KMS-11 (cell line): ENCODE measurements around the gene ANKHD1.
"Not testable (repeated sequence)": the region's sequence is repeated elsewhere in the genome, so short reads cannot be mapped to it uniquely, and the experiment has no call there.

Experiments
- H2AFZ ChIP-seq: fragments of 200-600 bp; sonication (generic); 2 replicates; pipeline ENCODE4 v1.6.1; 2016; ENCODE audit warnings: antibody characterized with exemption, mixed run types, low read depth
- H3K27ac ChIP-seq: fragments of 200-600 bp; sonication (generic); 2 replicates; pipeline ENCODE4 v1.6.1; 2016; ENCODE audit warnings: mild to moderate bottlenecking, mixed run types
- H3K27me3 ChIP-seq: fragments of 200-600 bp; sonication (generic); 2 replicates; pipeline ENCODE4 v1.6.1; 2017; ENCODE audit warnings: mild to moderate bottlenecking, low read depth, mixed run types, moderate library complexity; ENCODE audit not compliant: insufficient read depth
- H3K36me3 ChIP-seq: fragments of 200-600 bp; sonication (generic); 2 replicates; pipeline ENCODE4 v1.6.1; 2017; ENCODE audit warnings: mild to moderate bottlenecking, mixed run types; ENCODE audit not compliant: insufficient read depth
- H3K4me1 ChIP-seq: fragments of 200-600 bp; sonication (generic); 2 replicates; pipeline ENCODE4 v1.6.1; 2016; ENCODE audit warnings: mild to moderate bottlenecking, low read depth, mixed run types; ENCODE audit not compliant: poor library complexity, severe bottlenecking
- H3K4me2 ChIP-seq: fragments of 200-600 bp; sonication (generic); 2 replicates; pipeline ENCODE4 v1.7.0; 2016; ENCODE audit warnings: mild to moderate bottlenecking, mixed run types
- H3K4me3 ChIP-seq: fragments of 200-600 bp; sonication (generic); IDR thresholded peaks from 2 replicates; pipeline ENCODE4 v1.6.1; 2017; ENCODE audit warnings: low read depth, low read length, mixed read lengths; ENCODE audit not compliant: insufficient read depth
- H3K79me2 ChIP-seq: fragments of 200-600 bp; sonication (generic); 2 replicates; pipeline ENCODE4 v1.6.1; 2016; ENCODE audit warnings: low read depth, mixed run types; ENCODE audit not compliant: insufficient read depth
- H3K9ac ChIP-seq: fragments of 200-600 bp; sonication (generic); 2 replicates; pipeline ENCODE4 v1.6.1; 2016; ENCODE audit warnings: mild to moderate bottlenecking, mixed run types
- H4K20me1 ChIP-seq: fragments of 200-600 bp; sonication (generic); 2 replicates; pipeline ENCODE4 v1.6.1; 2016; ENCODE audit warnings: mild to moderate bottlenecking, mixed run types; ENCODE audit not compliant: insufficient read depth
- TF ChIP-seq, protein P1 (sequence below): fragments of 200-600 bp; sonication (generic); conservative IDR thresholded peaks from 2 replicates; pipeline ENCODE4 v1.6.1; 2017; ENCODE audit warnings: low read depth, mild to moderate bottlenecking, antibody characterized with exemption, low read length, moderate library complexity, mixed read lengths

The ANKHD1 gene

DNA sequence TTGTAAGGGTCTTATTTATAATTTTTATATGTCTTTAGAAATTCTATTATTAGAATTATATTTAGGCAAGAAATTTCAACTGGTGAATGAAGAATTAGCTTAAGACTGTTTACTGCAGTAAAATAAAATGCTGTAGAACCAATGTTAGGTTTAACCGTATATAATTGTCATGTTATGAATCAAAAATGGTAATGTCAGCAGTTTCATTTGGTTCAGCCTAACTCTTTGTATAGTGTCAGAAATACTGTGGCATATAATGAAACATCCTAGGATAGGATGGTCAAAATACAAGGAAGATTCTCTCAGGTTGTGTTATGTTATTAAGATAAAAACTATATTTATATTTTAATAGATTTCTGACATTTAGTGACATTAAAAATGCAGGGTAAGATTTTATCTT lies 81.4 kb downstream of the ANKHD1 start:
- Histone ChIP-seq H3K27me3 (no peaks in the 10 kb centered on the region), H2AFZ (no peak overlapping the region), H3K4me2 (no peak overlapping the region), H3K79me2 (no peaks in the 10 kb centered on the region), H4K20me1 (no peaks in the 10 kb centered on the region), H3K4me1 (peaks cover 11% of the 10 kb centered on the region), H3K4me3 (no peak overlapping the region), H3K9ac (no peak overlapping the region), H3K27ac (no peak overlapping the region), H3K36me3 (peaks cover 3% of the 10 kb centered on the region; the same call in 1 of the 2 replicates)
- TF ChIP-seq, protein P1, sequence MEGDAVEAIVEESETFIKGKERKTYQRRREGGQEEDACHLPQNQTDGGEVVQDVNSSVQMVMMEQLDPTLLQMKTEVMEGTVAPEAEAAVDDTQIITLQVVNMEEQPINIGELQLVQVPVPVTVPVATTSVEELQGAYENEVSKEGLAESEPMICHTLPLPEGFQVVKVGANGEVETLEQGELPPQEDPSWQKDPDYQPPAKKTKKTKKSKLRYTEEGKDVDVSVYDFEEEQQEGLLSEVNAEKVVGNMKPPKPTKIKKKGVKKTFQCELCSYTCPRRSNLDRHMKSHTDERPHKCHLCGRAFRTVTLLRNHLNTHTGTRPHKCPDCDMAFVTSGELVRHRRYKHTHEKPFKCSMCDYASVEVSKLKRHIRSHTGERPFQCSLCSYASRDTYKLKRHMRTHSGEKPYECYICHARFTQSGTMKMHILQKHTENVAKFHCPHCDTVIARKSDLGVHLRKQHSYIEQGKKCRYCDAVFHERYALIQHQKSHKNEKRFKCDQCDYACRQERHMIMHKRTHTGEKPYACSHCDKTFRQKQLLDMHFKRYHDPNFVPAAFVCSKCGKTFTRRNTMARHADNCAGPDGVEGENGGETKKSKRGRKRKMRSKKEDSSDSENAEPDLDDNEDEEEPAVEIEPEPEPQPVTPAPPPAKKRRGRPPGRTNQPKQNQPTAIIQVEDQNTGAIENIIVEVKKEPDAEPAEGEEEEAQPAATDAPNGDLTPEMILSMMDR: no peak

DNA sequence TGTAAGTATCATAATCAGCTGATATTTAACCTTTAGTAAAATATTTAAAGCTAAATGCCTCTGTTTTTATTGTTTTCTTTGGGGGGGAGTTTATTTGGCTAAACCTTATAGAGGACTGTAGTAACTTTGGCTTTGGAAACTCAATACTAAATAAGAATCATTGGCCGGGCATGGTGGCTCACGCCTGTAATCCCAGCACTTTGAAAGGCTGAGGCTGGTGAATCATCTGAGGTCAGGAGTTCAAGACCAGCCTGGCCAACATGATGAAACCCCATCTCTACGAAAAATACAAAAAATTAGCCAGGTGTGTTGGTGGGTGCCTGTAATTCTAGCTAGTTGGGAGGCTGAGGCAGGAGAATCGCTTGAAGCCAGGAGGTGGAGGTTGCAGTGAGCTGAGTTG lies 86.5 kb downstream of the ANKHD1 start:
- not testable (repeated sequence) for H3K27me3 ChIP-seq, H2AFZ ChIP-seq, H3K79me2 ChIP-seq, H3K4me3 ChIP-seq, H3K4me2 ChIP-seq, H3K36me3 ChIP-seq, H3K27ac ChIP-seq, H3K9ac ChIP-seq, H4K20me1 ChIP-seq, H3K4me1 ChIP-seq

DNA sequence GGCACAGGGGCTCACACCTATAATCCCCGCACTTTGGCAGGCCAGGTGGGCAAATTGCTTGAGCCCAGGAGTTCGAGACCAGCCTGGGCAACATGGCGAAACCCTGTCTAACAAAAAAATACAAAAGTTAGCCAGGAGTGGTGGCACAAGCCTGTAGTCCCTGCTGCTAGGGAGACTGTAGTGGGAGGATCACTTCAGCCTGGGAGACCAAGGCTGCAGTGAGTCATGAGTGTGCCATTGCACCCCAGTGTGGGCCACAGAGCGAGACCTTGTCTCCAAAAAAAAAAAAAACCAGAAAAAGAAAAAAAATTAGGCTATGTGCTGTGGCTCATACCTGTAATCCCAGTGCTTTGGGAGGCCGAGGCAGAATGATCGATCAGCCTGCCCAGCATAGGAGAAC lies 87.3 kb downstream of the ANKHD1 start:
- TF ChIP-seq, protein P1: no peak
- Histone ChIP-seq H3K4me2 (no peak overlapping the region), H4K20me1 (no peaks in the 10 kb centered on the region), H3K4me1 (no peaks in the 10 kb centered on the region), H3K9ac (no peak overlapping the region), H3K36me3 (peaks cover 3% of the 10 kb centered on the region; the same call in 1 of the 2 replicates), H2AFZ (no peak overlapping the region), H3K27ac (no peak overlapping the region), H3K79me2 (no peaks in the 10 kb centered on the region), H3K27me3 (no peaks in the 10 kb centered on the region), H3K4me3 (no peak overlapping the region)

DNA sequence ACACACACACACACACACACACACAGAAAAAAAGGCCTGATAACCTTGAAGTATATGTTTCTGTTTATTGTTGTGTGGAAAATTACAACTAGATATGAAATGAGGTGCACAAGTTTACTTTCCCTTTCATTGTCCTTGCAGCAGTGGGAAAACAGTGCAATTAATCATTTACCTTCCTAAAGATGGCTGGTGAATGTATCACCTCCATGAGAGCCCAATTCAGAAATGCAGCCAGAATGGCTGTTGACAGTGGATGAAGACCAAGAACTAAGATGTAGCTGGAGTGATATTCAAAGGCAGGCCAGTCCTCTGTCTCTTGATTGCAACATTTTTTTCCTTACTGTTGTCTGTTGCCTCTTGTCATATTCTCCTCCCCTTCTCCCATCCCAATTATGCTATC lies 96.3 kb downstream of the ANKHD1 start:
- Histone ChIP-seq H3K4me1 (no peaks in the 10 kb centered on the region), H3K79me2 (no peaks in the 10 kb centered on the region), H3K9ac (no peak overlapping the region), H3K4me3 (no peak overlapping the region), H4K20me1 (no peaks in the 10 kb centered on the region), H2AFZ (no peak overlapping the region), H3K27me3 (no peaks in the 10 kb centered on the region), H3K4me2 (no peak overlapping the region), H3K36me3 (no peaks in the 10 kb centered on the region), H3K27ac (no peak overlapping the region)
- TF ChIP-seq, protein P1: no peak

DNA sequence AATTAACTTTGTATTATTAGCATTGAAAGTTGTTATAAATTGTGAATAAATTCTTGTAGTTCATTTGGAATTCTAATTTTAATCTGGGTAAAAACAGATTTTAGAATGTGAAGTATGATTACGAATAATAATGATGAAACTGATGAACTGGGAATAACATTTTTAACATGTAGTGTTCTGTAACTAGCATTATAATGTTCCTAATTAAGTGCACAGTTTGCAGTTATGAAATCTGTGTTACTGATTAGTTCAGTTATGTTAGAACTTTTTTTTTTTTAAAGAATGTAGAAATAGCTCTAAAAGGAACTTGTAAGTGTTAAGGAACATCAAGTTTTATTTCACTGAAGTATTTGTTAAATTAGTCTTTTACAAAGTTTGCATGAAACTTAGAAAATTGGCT lies 97.0 kb downstream of the ANKHD1 start:
- Histone ChIP-seq H3K4me3 (no peak overlapping the region), H3K27ac (no peak overlapping the region)

More for the DNA sequence above, 97.0 kb downstream of the ANKHD1 start:
- H3K79me2 ChIP-seq: no peaks in the 10 kb centered on the region
- H3K27me3 ChIP-seq: no peaks in the 10 kb centered on the region
- TF ChIP-seq, protein P1: no peak
- H2AFZ ChIP-seq: no peak overlapping the region
- no peaks in the 10 kb centered on the region for H3K4me1 ChIP-seq
- no peak overlapping the region for H3K4me2 ChIP-seq
- no peaks in the 10 kb centered on the region for H4K20me1 ChIP-seq
- no peaks in the 10 kb centered on the region for H3K36me3 ChIP-seq
- H3K9ac ChIP-seq: no peak overlapping the region
